H9 (cell line): ENCODE data around the gene ASTN2. TPM values are rescaled to one million over a fixed set of nuclear protein-coding genes. Genes with fewer than 3 reads are reported as not detected.
"Not testable (repeated sequence)": the region's sequence is repeated elsewhere in the genome, so short reads cannot be mapped to it uniquely, and the experiment has no call there.

Experiments
- DNase-seq: peaks from one replicate; pipeline ENCODE4 v3.0.0-alpha.2; 2017
- H2AFZ ChIP-seq: one replicate; pipeline ENCODE4 v1.6.1; 2013; ENCODE audit warnings: mild to moderate bottlenecking, low read length, control low read depth, moderate library complexity
- H2AK5ac ChIP-seq: 2 replicates; pipeline ENCODE4 v1.6.1; 2013; ENCODE audit warnings: low read length, control low read depth, mixed read lengths; ENCODE audit not compliant: insufficient read length
- H2BK120ac ChIP-seq: one replicate; pipeline ENCODE4 v1.6.1; 2013; ENCODE audit warnings: low read depth, mild to moderate bottlenecking, low read length, control low read depth, inconsistent platforms; ENCODE audit not compliant: poor library complexity, severe bottlenecking
- H2BK12ac ChIP-seq: 2 replicates; pipeline ENCODE4 v1.6.1; 2013; ENCODE audit warnings: low read length, control low read depth, mixed read lengths, low read depth; ENCODE audit not compliant: insufficient read length
- H2BK15ac ChIP-seq: 2 replicates; pipeline ENCODE4 v1.6.1; 2013; ENCODE audit warnings: low read depth, low read length, control low read depth
- H2BK20ac ChIP-seq: one replicate; pipeline ENCODE4 v1.6.1; 2013; ENCODE audit warnings: low read depth, mild to moderate bottlenecking, low read length, control low read depth, inconsistent platforms; ENCODE audit not compliant: poor library complexity, severe bottlenecking
- H2BK5ac ChIP-seq: 2 replicates; pipeline ENCODE4 v1.6.1; 2013; ENCODE audit warnings: low read length, control low read depth, mixed read lengths; ENCODE audit not compliant: insufficient read length
- H3K14ac ChIP-seq: 2 replicates; pipeline ENCODE4 v1.6.1; 2013; ENCODE audit warnings: low read length, control low read depth; ENCODE audit not compliant: insufficient read depth
- H3K18ac ChIP-seq: 2 replicates; pipeline ENCODE4 v1.6.1; 2013; ENCODE audit warnings: low read depth, mild to moderate bottlenecking, mixed read lengths, low read length, control low read depth; ENCODE audit not compliant: insufficient read length
- H3K23ac ChIP-seq: 2 replicates; pipeline ENCODE4 v1.6.1; 2013; ENCODE audit warnings: low read length, control low read depth, mixed read lengths, low read depth; ENCODE audit not compliant: insufficient read length
- H3K23me2 ChIP-seq: 2 replicates; pipeline ENCODE4 v1.6.1; 2013; ENCODE audit warnings: low read depth, mild to moderate bottlenecking, mixed read lengths, low read length, control low read depth; ENCODE audit not compliant: insufficient read length, poor library complexity, severe bottlenecking
- H3K27ac ChIP-seq: 2 replicates; pipeline ENCODE4 v1.5.1; 2013; ENCODE audit warnings: low read length, control low read depth, mixed read lengths, low read depth; ENCODE audit not compliant: insufficient read length
- H3K27me3 ChIP-seq: 2 replicates; pipeline ENCODE4 v1.6.1; 2013; ENCODE audit warnings: low read length, control low read depth, inconsistent platforms; ENCODE audit not compliant: insufficient read depth
- H3K4ac ChIP-seq: 2 replicates; pipeline ENCODE4 v1.6.1; 2013; ENCODE audit warnings: low read depth, mild to moderate bottlenecking, control low read depth, inconsistent platforms, low read length, moderate library complexity
- H3K4me1 ChIP-seq: 2 replicates; pipeline ENCODE4 v1.6.1; 2013; ENCODE audit warnings: low read length, control low read depth, inconsistent platforms; ENCODE audit not compliant: insufficient read depth
- H3K4me2 ChIP-seq: 2 replicates; pipeline ENCODE4 v1.6.1; 2013; ENCODE audit warnings: low read length, control low read depth, mixed read lengths; ENCODE audit not compliant: insufficient read length, insufficient read depth
- H3K56ac ChIP-seq: 2 replicates; pipeline ENCODE4 v1.6.1; 2013; ENCODE audit warnings: low read depth, mild to moderate bottlenecking, mixed read lengths, low read length, control low read depth; ENCODE audit not compliant: insufficient read length
- H3K79me1 ChIP-seq: 2 replicates; pipeline ENCODE4 v1.6.1; 2013; ENCODE audit warnings: low read depth, mild to moderate bottlenecking, moderate library complexity, low read length, control low read depth, inconsistent platforms; ENCODE audit not compliant: insufficient read depth, poor library complexity, severe bottlenecking
- H3K79me2 ChIP-seq: 2 replicates; pipeline ENCODE4 v1.6.1; 2013; ENCODE audit warnings: low read length, control low read depth, inconsistent platforms; ENCODE audit not compliant: insufficient read depth
- H3K9ac ChIP-seq: 2 replicates; pipeline ENCODE4 v1.6.1; 2013; ENCODE audit warnings: low read length, control low read depth, mixed read lengths; ENCODE audit not compliant: insufficient read length; ENCODE audit errors: extremely low read depth
- H3K9me3 ChIP-seq: one replicate; pipeline ENCODE4 v1.6.1; 2013; ENCODE audit warnings: low read depth, low read length, inconsistent platforms; ENCODE audit not compliant: control insufficient read depth
- H3T11ph ChIP-seq: one replicate; pipeline ENCODE4 v1.6.1; 2013; ENCODE audit warnings: mild to moderate bottlenecking, low read length, control low read depth, inconsistent platforms
- H4K20me1 ChIP-seq: one replicate; pipeline ENCODE4 v1.6.1; 2013; ENCODE audit not compliant: control insufficient read depth, insufficient read length, insufficient read depth
- H4K5ac ChIP-seq: 2 replicates; pipeline ENCODE4 v1.6.1; 2013; ENCODE audit warnings: low read depth, mild to moderate bottlenecking, mixed read lengths, low read length, control low read depth; ENCODE audit not compliant: insufficient read length
- H4K8ac ChIP-seq: replicated peaks from 2 replicates; pipeline ENCODE4 v1.6.1; 2013; ENCODE audit warnings: low read length, control low read depth, mixed read lengths, low read depth; ENCODE audit not compliant: insufficient read length
- H4K91ac ChIP-seq: 2 replicates; pipeline ENCODE4 v1.6.1; 2013; ENCODE audit warnings: low read depth, mild to moderate bottlenecking, moderate library complexity, mixed read lengths, low read length, control low read depth; ENCODE audit not compliant: insufficient read length
- H3K27ac Mint-ChIP-seq, 3 experiments: 2 replicates in 2 of 3; 3 replicates in 1 of 3; pipeline ENCODE4 v1.8.0; 2020 to 2021; ENCODE audit warnings: mixed read lengths in 3 of 3, mild to moderate bottlenecking in 1 of 3, moderate library complexity in 1 of 3
- H3K27me3 Mint-ChIP-seq: 2 replicates; pipeline ENCODE4 v1.8.0; 2021; ENCODE audit warnings: low read depth, mild to moderate bottlenecking, moderate library complexity, mixed read lengths
- H3K36me3 Mint-ChIP-seq, 3 experiments: 2 replicates in 2 of 3; 3 replicates in 1 of 3; pipeline ENCODE4 v1.8.0; 2020 to 2021; ENCODE audit warnings: low read depth in 3 of 3, mixed read lengths in 3 of 3; ENCODE audit not compliant: insufficient read depth in 1 of 3
- H3K4me1 Mint-ChIP-seq, 2 experiments: 2 replicates each; pipeline ENCODE4 v1.8.0; 2020; ENCODE audit warnings: mixed read lengths in 2 of 2
- H3K4me3 Mint-ChIP-seq, 2 experiments: 2 replicates in 1 of 2; 3 replicates in 1 of 2; pipeline ENCODE4 v1.8.0; 2020 to 2021; ENCODE audit warnings: mild to moderate bottlenecking in 2 of 2, mixed read lengths in 2 of 2, moderate library complexity in 1 of 2
- H3K9me3 Mint-ChIP-seq, 2 experiments: 2 replicates in 1 of 2; 3 replicates in 1 of 2; pipeline ENCODE4 v1.8.0; 2020; ENCODE audit warnings: mild to moderate bottlenecking in 2 of 2, mixed read lengths in 2 of 2, moderate library complexity in 1 of 2
- CTCF ChIP-seq: fragments of 200-600 bp; sonication (generic); conservative IDR thresholded peaks from 3 replicates; pipeline ENCODE4 v1.8.0; 2021; ENCODE audit warnings: antibody characterized with exemption, mild to moderate bottlenecking
- WGBS: extraction: QIAGEN DNeasy Blood & Tissue Kit; methylation state at CpG from one replicate; pipeline ENCODE4 v1.1.7; 2013; ENCODE audit warnings: missing lambda C conversion rate, low lambda C conversion rate, mixed read lengths; ENCODE audit not compliant: insufficient read length; ENCODE audit errors: extremely low coverage; 5-methylcytosine and 5-hydroxymethylcytosine counted together
- total RNA-seq: library from RNA; stranded (reverse); gene quantifications from 2 replicates; pipeline ENCODE4 v1.2.1, GENCODE V29; 2021

Gene ASTN2
- total RNA-seq, 1 experiment from 2014 or later = 9.7 TPM

DNA sequence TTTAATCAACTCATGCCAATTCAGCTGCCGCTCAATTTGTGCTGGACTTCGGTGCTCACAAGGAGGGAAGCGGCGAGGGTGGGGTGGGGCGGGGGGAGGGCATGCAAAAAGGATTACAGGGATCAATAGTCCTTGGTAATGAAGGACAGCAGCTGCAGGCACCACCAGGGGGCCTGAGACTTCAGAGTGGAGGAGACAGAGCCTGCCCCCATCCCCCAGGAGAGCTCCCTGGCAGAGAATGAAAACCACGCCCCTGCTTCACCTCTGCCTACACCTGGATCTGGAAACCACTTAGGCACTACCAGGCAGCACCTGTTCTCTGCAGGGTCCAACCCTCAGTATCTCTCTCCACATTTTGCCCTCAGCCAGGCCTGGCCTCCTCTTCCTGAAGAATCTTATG, 572.2 kb downstream of the ASTN2 start:
- DNase-seq = peak; percentile 86
- peaks cover 32 to 34% of the 10 kb centered on the region in 2 experiments for H3K4me1 Mint-ChIP-seq

GRCh38 chr9:116838468-116838867, 576.4 kb downstream of the ASTN2 start:
- WGBS = no CpG with 5 or more reads among the region's 7 CpGs
- not testable (repeated sequence) for H2BK5ac ChIP-seq, H2AFZ ChIP-seq, H4K91ac ChIP-seq, H3K36me3 Mint-ChIP-seq, H2BK15ac ChIP-seq, H3K4me3 Mint-ChIP-seq, DNase-seq, H3K79me2 ChIP-seq, H2BK20ac ChIP-seq, H3K79me1 ChIP-seq, H3K56ac ChIP-seq, H2AK5ac ChIP-seq, H4K20me1 ChIP-seq, H3K27ac ChIP-seq, H2BK120ac ChIP-seq, H2BK12ac ChIP-seq, H3K27me3 Mint-ChIP-seq, H3K4ac ChIP-seq, H3K9ac ChIP-seq, H3K9me3 ChIP-seq, H3K23me2 ChIP-seq, H3K18ac ChIP-seq, H3K4me2 ChIP-seq, H3K14ac ChIP-seq, H4K8ac ChIP-seq, H3K27me3 ChIP-seq, H4K5ac ChIP-seq, H3K23ac ChIP-seq
- Histone ChIP-seq H3K4me1 (peaks cover 12% of the 10 kb centered on the region; the same call in 1 of the 2 replicates), H3T11ph (peak overlapping the region; percentile 12)
- Mint-ChIP-seq H3K9me3 (peaks cover 10 to 13% of the 10 kb centered on the region in 2 experiments), H3K4me1 (peaks cover 58 to 64% of the 10 kb centered on the region in 2 experiments), H3K27ac (peak overlapping the region in 2 of 3 experiments; percentile 58 to 61; a peak in 3 of 7 replicates)

More for the DNA sequence above, 572.2 kb downstream of the ASTN2 start:
- Histone ChIP-seq H3K23ac (no peak overlapping the region), H3T11ph (no peak overlapping the region), H2BK12ac (no peak overlapping the region), H2BK15ac (no peak overlapping the region), H3K79me2 (no peaks in the 10 kb centered on the region), H4K8ac (no peak overlapping the region), H3K27ac (no peak overlapping the region), H2AFZ (no peak overlapping the region), H2BK5ac (no peak overlapping the region), H2AK5ac (no peak overlapping the region), H3K18ac (no peak overlapping the region), H2BK120ac (no peak overlapping the region), H4K5ac (no peak overlapping the region), H2BK20ac (no peak overlapping the region), H4K91ac (no peak overlapping the region), H3K9ac (no peak overlapping the region), H3K9me3 (no peaks in the 10 kb centered on the region), H3K79me1 (no peaks in the 10 kb centered on the region), H3K23me2 (no peaks in the 10 kb centered on the region), H3K4me2 (no peak overlapping the region), H3K14ac (no peak overlapping the region), H4K20me1 (peaks cover 2% of the 10 kb centered on the region), H3K4ac (no peak overlapping the region), H3K27me3 (no peaks in the 10 kb centered on the region), H3K4me1 (peaks cover 6% of the 10 kb centered on the region; the same call in 1 of the 2 replicates), H3K56ac (no peak overlapping the region)
- no peak overlapping the region for H3K27ac Mint-ChIP-seq
- peaks cover 10 to 13% of the 10 kb centered on the region in 2 experiments for H3K9me3 Mint-ChIP-seq
- H3K36me3 Mint-ChIP-seq = peaks cover 5 to 9% (median 9%) of the 10 kb centered on the region in 3 experiments; a peak in 6 of 7 replicates
- no peak overlapping the region; a peak in 1 of 5 replicates for H3K4me3 Mint-ChIP-seq
- peaks cover 2% of the 10 kb centered on the region for H3K27me3 Mint-ChIP-seq
- peak; percentile 66; the same call in 2 of the 3 replicates for TF ChIP-seq CTCF
- no CpG with 5 or more reads among the region's 6 CpGs for WGBS
